OCI-LY1 (cell line): ENCODE results near the gene PPP2R1B.

Experiments
- H2AFZ ChIP-seq: fragments of 200-600 bp; sonication (generic), shearing (Covaris generic); 2 replicates; pipeline ENCODE4 v1.6.0; 2014; ENCODE audit warnings: antibody characterized with exemption, mild to moderate bottlenecking, low read length
- H3F3A ChIP-seq: fragments of 200-600 bp; sonication (generic), shearing (Covaris generic); 2 replicates; pipeline ENCODE4 v1.6.0; 2014; ENCODE audit warnings: mild to moderate bottlenecking, antibody characterized with exemption, low read length, moderate library complexity; ENCODE audit not compliant: insufficient read depth
- H3K27ac ChIP-seq: fragments of 200-600 bp; sonication (generic); 2 replicates; pipeline ENCODE4 v1.5.1; 2014; ENCODE audit warnings: low read length, mixed run types, mild to moderate bottlenecking, low read depth; ENCODE audit not compliant: poor library complexity, severe bottlenecking
- H3K27me3 ChIP-seq: fragments of 200-600 bp; sonication (generic); 2 replicates; pipeline ENCODE4 v1.6.0; 2014; ENCODE audit warnings: antibody characterized with exemption, mild to moderate bottlenecking, low read length, moderate library complexity; ENCODE audit not compliant: insufficient read depth
- H3K36me3 ChIP-seq: fragments of 200-600 bp; sonication (generic); 2 replicates; pipeline ENCODE4 v1.6.1; 2014; ENCODE audit warnings: mild to moderate bottlenecking, antibody characterized with exemption, low read length, moderate library complexity, mixed read lengths; ENCODE audit not compliant: insufficient read depth
- H3K4me1 ChIP-seq: fragments of 200-600 bp; sonication (generic); 2 replicates; pipeline ENCODE4 v1.5.1; 2014; ENCODE audit warnings: mild to moderate bottlenecking, low read length, moderate library complexity; ENCODE audit not compliant: insufficient read depth, severe bottlenecking
- H3K4me2 ChIP-seq: fragments of 200-600 bp; sonication (generic), shearing (Covaris generic); 2 replicates; pipeline ENCODE4 v1.6.1; 2014; ENCODE audit warnings: low read length
- H3K4me3 ChIP-seq: fragments of 200-600 bp; sonication (generic); 2 replicates; pipeline ENCODE4 v1.5.1; 2014; ENCODE audit warnings: low read length, low read depth, mild to moderate bottlenecking, mixed read lengths; ENCODE audit not compliant: poor library complexity, severe bottlenecking
- H3K79me2 ChIP-seq: fragments of 200-600 bp; shearing (Covaris generic); 2 replicates; pipeline ENCODE4 v1.6.1; 2016; ENCODE audit warnings: mixed run types, low read length, mixed read lengths; ENCODE audit not compliant: insufficient read depth
- H3K9ac ChIP-seq: fragments of 200-600 bp; sonication (generic), shearing (Covaris generic); 2 replicates; pipeline ENCODE4 v1.6.1; 2014; ENCODE audit warnings: mild to moderate bottlenecking, low read length, mixed read lengths
- H3K9me2 ChIP-seq: fragments of 200-600 bp; sonication (generic), shearing (Covaris generic); 2 replicates; pipeline ENCODE4 v1.6.1; 2014; ENCODE audit warnings: low read depth, mild to moderate bottlenecking, low read length, mixed read lengths
- H3K9me3 ChIP-seq: fragments of 200-600 bp; shearing (Covaris generic); 2 replicates; pipeline ENCODE4 v1.6.1; 2014; ENCODE audit warnings: low read length, mixed read lengths
- H4K20me1 ChIP-seq: fragments of 200-600 bp; sonication (generic), shearing (Covaris generic); 2 replicates; pipeline ENCODE4 v1.6.0; 2016; ENCODE audit warnings: mild to moderate bottlenecking, low read length; ENCODE audit not compliant: insufficient read depth
- EZH2 ChIP-seq: fragments of 200-600 bp; sonication (generic), shearing (Covaris generic); IDR thresholded peaks from 2 replicates; pipeline ENCODE4 v1.8.0; 2017; ENCODE audit warnings: borderline replicate concordance, mixed run types, mild to moderate bottlenecking, antibody characterized with exemption, low read length, moderate library complexity, mixed read lengths
- TF ChIP-seq, protein P1 (sequence below): fragments of 200-600 bp; sonication (generic), shearing (Covaris generic); IDR thresholded peaks from 2 replicates; pipeline ENCODE4 v1.5.1; 2017; ENCODE audit warnings: mild to moderate bottlenecking, antibody characterized with exemption, low read length, moderate library complexity, mixed read lengths

Gene PPP2R1B

GRCh38 chr11:111734954-111735261 lies 31.3 kb downstream of the PPP2R1B start:
- H3K27ac ChIP-seq: no peak overlapping the region

GRCh38 chr11:111734101-111734953 lies 31.9 kb downstream of the PPP2R1B start:
- Histone ChIP-seq H4K20me1 (no peaks in the 10 kb centered on the region), H3K79me2 (no peaks in the 10 kb centered on the region), H3K36me3 (peaks cover 28% of the 10 kb centered on the region; the same call in 1 of the 2 replicates), H3K4me1 (peaks cover 10% of the 10 kb centered on the region), H3K27ac (no peak overlapping the region), H2AFZ (no peak overlapping the region), H3K27me3 (no peaks in the 10 kb centered on the region), H3K4me2 (no peak overlapping the region), H3K9me2 (no peaks in the 10 kb centered on the region), H3F3A (no peaks in the 10 kb centered on the region), H3K4me3 (no peak overlapping the region), H3K9ac (no peak overlapping the region), H3K9me3 (no peaks in the 10 kb centered on the region)
- TF ChIP-seq, protein P1, sequence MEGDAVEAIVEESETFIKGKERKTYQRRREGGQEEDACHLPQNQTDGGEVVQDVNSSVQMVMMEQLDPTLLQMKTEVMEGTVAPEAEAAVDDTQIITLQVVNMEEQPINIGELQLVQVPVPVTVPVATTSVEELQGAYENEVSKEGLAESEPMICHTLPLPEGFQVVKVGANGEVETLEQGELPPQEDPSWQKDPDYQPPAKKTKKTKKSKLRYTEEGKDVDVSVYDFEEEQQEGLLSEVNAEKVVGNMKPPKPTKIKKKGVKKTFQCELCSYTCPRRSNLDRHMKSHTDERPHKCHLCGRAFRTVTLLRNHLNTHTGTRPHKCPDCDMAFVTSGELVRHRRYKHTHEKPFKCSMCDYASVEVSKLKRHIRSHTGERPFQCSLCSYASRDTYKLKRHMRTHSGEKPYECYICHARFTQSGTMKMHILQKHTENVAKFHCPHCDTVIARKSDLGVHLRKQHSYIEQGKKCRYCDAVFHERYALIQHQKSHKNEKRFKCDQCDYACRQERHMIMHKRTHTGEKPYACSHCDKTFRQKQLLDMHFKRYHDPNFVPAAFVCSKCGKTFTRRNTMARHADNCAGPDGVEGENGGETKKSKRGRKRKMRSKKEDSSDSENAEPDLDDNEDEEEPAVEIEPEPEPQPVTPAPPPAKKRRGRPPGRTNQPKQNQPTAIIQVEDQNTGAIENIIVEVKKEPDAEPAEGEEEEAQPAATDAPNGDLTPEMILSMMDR: no peak
- no peak for TF ChIP-seq EZH2

More at GRCh38 chr11:111734954-111735261, 31.3 kb downstream of the PPP2R1B start:
- Histone ChIP-seq H4K20me1 (no peaks in the 10 kb centered on the region), H3K4me1 (peaks cover 10% of the 10 kb centered on the region), H3K27me3 (no peaks in the 10 kb centered on the region), H3K9ac (no peak overlapping the region), H3K4me2 (no peak overlapping the region), H3K79me2 (no peaks in the 10 kb centered on the region), H3K4me3 (no peak overlapping the region), H3K9me3 (no peaks in the 10 kb centered on the region), H2AFZ (no peak overlapping the region), H3K9me2 (no peaks in the 10 kb centered on the region), H3F3A (no peaks in the 10 kb centered on the region), H3K36me3 (peaks cover 31% of the 10 kb centered on the region; the same call in 1 of the 2 replicates)
- TF ChIP-seq EZH2: no peak

- no peak overlapping the region for H3K9ac ChIP-seq
- H3K9me3 ChIP-seq: no peaks in the 10 kb centered on the region
- no peaks in the 10 kb centered on the region for H4K20me1 ChIP-seq
- H2AFZ ChIP-seq: no peak overlapping the region
- no peaks in the 10 kb centered on the region for H3F3A ChIP-seq
- TF ChIP-seq EZH2: no peak
- TF ChIP-seq, protein P1: no peak
- H3K4me2 ChIP-seq: no peak overlapping the region
- H3K36me3 ChIP-seq: peaks cover 21% of the 10 kb centered on the region; the same call in 1 of the 2 replicates
- H3K27ac ChIP-seq: no peak overlapping the region
- no peak overlapping the region for H3K4me3 ChIP-seq
- H3K79me2 ChIP-seq: no peaks in the 10 kb centered on the region
- H3K4me1 ChIP-seq: peaks cover 10% of the 10 kb centered on the region
- H3K9me2 ChIP-seq: no peaks in the 10 kb centered on the region
- no peaks in the 10 kb centered on the region for H3K27me3 ChIP-seq
These were observed 32.5 kb downstream of the PPP2R1B start for GRCh38 chr11:111733611-111734088.
